Measurements from ENCODE around the gene CCDC15. TPM values are rescaled to one million over a fixed set of nuclear protein-coding genes. Genes with fewer than 3 reads are reported as not detected.
A peak's percentile ranks its signal among the peaks of the same experiment; 100 is the strongest.

CCDC15 gene
- total RNA-seq (2014; rRNA removed; shearing (Covaris generic); ENCODE audit: low replicate concordance), result 1.1 and 1.5 TPM in 2 replicates

- in situ Hi-C loops (cut with HindIII; ENCODE audit: low pct_unique_long_range_greater_than_20kb, low sequenced_read_pairs), result no loop called here
- peak; percentile 92 for DNase-seq (ENCODE audit: low read depth)
These were observed at the start of gene CCDC15 for GRCh38 chr11:124953753-124954589. TSS of gene CCDC15 (plus strand) at chr11:124954202. CDS start at chr11:124954733, 531 bp downstream.

GRCh38 chr11:124915541-124916369, 38.2 kb upstream of the CCDC15 start:
- no peak for DNase-seq (ENCODE audit: low read depth)

GRCh38 chr11:124916370-124916710, 37.7 kb upstream of the CCDC15 start:
- in situ Hi-C loops (cut with HindIII; ENCODE audit: low pct_unique_long_range_greater_than_20kb, low sequenced_read_pairs), result no loop called here
- DNase-seq (ENCODE audit: low read depth), result no peak

More at GRCh38 chr11:124915541-124916369, 38.2 kb upstream of the CCDC15 start:
- in situ Hi-C loops (cut with HindIII; ENCODE audit: low pct_unique_long_range_greater_than_20kb, low sequenced_read_pairs), result no loop called here

GRCh38 chr11:124917115-124917637, 36.8 kb upstream of the CCDC15 start:
- no peak for DNase-seq (ENCODE audit: low read depth)
- in situ Hi-C loops (cut with HindIII; ENCODE audit: low pct_unique_long_range_greater_than_20kb, low sequenced_read_pairs), result no loop called here

- DNase-seq (ENCODE audit: low read depth), result no peak
- in situ Hi-C loops (cut with HindIII; ENCODE audit: low pct_unique_long_range_greater_than_20kb, low sequenced_read_pairs), result no loop called here
These were observed 35.1 kb upstream of the CCDC15 start, which contains the start of gene HEPN1 for GRCh38 chr11:124918950-124919349. TSS of gene HEPN1 (plus strand) at chr11:124919250.

- in situ Hi-C loops (cut with HindIII; ENCODE audit: low pct_unique_long_range_greater_than_20kb, low sequenced_read_pairs), result no loop called here
- DNase-seq (ENCODE audit: low read depth), result no peak
These were observed 34.1 kb upstream of the CCDC15 start for GRCh38 chr11:124919898-124920297.

GRCh38 chr11:124920356-124920755, 33.6 kb upstream of the CCDC15 start:
- DNase-seq (ENCODE audit: low read depth), result no peak
- in situ Hi-C loops (cut with HindIII; ENCODE audit: low pct_unique_long_range_greater_than_20kb, low sequenced_read_pairs), result no loop called here

- DNase-seq (ENCODE audit: low read depth), result no peak
- in situ Hi-C loops (cut with HindIII; ENCODE audit: low pct_unique_long_range_greater_than_20kb, low sequenced_read_pairs), result no loop called here
These were observed 33.0 kb upstream of the CCDC15 start for GRCh38 chr11:124920870-124921609.

- in situ Hi-C loops (cut with HindIII; ENCODE audit: low pct_unique_long_range_greater_than_20kb, low sequenced_read_pairs), result no loop called here
These were observed 31.2 kb upstream of the CCDC15 start for GRCh38 chr11:124922831-124923230.

GRCh38 chr11:124923296-124923695, 30.7 kb upstream of the CCDC15 start:
- in situ Hi-C loops (cut with HindIII; ENCODE audit: low pct_unique_long_range_greater_than_20kb, low sequenced_read_pairs), result no loop called here
- no peak for DNase-seq (ENCODE audit: low read depth)

More at GRCh38 chr11:124922831-124923230, 31.2 kb upstream of the CCDC15 start:
- no peak for DNase-seq (ENCODE audit: low read depth)

GRCh38 chr11:124928942-124929665, 24.9 kb upstream of the CCDC15 start:
- no peak for DNase-seq (ENCODE audit: low read depth)

GRCh38 chr11:124930799-124931198, 23.2 kb upstream of the CCDC15 start:
- no peak for DNase-seq (ENCODE audit: low read depth)
- in situ Hi-C loops (cut with HindIII; ENCODE audit: low pct_unique_long_range_greater_than_20kb, low sequenced_read_pairs), result no loop called here

More at GRCh38 chr11:124928942-124929665, 24.9 kb upstream of the CCDC15 start:
- in situ Hi-C loops (cut with HindIII; ENCODE audit: low pct_unique_long_range_greater_than_20kb, low sequenced_read_pairs), result no loop called here

GRCh38 chr11:124934862-124935547, 19.0 kb upstream of the CCDC15 start:
- no peak for DNase-seq (ENCODE audit: low read depth)
- in situ Hi-C loops (cut with HindIII; ENCODE audit: low pct_unique_long_range_greater_than_20kb, low sequenced_read_pairs), result no loop called here

- no peak for DNase-seq (ENCODE audit: low read depth)
- in situ Hi-C loops (cut with HindIII; ENCODE audit: low pct_unique_long_range_greater_than_20kb, low sequenced_read_pairs), result no loop called here
These were observed 18.2 kb upstream of the CCDC15 start, which contains the start of gene HEPACAM for GRCh38 chr11:124935548-124936514. TSS of gene HEPACAM (minus strand) at chr11:124936047. CDS start at chr11:124936006, 41 bp downstream.

GRCh38 chr11:124937336-124937935, 16.6 kb upstream of the CCDC15 start:
- no peak for DNase-seq (ENCODE audit: low read depth)
- in situ Hi-C loops (cut with HindIII; ENCODE audit: low pct_unique_long_range_greater_than_20kb, low sequenced_read_pairs), result no loop called here

Measured in Caki2 (cell line).